GM19455 (cell line): Measurements from ENCODE around the gene MNS1.
A peak's percentile ranks its signal among the peaks of the same experiment; 100 is the strongest.
"Not testable (repeated sequence)": the region's sequence is repeated elsewhere in the genome, so short reads cannot be mapped to it uniquely, and the experiment has no call there.

Experiments used
- ATAC-seq: cut with Tn5 transposase; IDR thresholded peaks from one replicate; pipeline ENCODE4 v1.9.1; 2021; ENCODE audit not compliant: unreplicated experiment

MNS1 gene, protein sequence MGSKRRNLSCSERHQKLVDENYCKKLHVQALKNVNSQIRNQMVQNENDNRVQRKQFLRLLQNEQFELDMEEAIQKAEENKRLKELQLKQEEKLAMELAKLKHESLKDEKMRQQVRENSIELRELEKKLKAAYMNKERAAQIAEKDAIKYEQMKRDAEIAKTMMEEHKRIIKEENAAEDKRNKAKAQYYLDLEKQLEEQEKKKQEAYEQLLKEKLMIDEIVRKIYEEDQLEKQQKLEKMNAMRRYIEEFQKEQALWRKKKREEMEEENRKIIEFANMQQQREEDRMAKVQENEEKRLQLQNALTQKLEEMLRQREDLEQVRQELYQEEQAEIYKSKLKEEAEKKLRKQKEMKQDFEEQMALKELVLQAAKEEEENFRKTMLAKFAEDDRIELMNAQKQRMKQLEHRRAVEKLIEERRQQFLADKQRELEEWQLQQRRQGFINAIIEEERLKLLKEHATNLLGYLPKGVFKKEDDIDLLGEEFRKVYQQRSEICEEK

DNA sequence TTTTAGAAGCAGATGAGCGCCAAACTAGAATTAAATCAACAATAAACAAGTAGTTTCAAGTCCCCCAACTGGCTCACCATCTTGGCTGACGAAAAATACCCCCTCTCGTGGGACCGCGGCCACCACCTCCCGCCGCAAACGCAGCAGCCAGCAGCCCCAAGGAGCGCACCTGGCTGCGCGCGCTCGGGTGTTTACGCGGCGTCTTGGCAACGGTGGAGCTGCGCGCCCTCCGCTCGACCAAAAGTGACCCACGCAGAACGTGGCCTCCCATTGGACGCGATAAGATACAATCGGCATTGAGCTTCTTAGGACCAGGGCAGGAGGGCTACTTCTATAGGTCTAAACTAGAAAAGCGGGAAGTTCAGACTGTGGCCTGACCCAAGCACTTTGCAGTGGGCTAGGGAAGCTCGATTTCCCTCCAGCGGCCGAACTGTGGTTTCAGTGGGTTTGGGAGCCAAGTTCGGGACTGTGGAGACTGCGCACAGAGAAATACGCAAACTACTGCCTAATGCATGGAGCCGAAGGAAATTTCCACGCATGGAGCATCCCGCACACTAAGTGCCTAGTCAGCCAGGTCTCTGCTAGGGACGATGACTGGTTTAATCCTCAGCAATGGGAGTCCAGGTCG lies at the start of gene MNS1:
Gene MNS1, minus strand, starts transcription at position 245 of the 628 bp plus-strand sequence. Its CDS starts 165 bp downstream, at position 80.
- ATAC-seq, result peak; percentile 99

GRCh38 chr15:56496635-56497034 lies 31.7 kb upstream of the MNS1 start:
- peak; percentile 81 for ATAC-seq

GRCh38 chr15:56495533-56495932 lies 30.6 kb upstream of the MNS1 start:
- ATAC-seq, result no peak

DNA sequence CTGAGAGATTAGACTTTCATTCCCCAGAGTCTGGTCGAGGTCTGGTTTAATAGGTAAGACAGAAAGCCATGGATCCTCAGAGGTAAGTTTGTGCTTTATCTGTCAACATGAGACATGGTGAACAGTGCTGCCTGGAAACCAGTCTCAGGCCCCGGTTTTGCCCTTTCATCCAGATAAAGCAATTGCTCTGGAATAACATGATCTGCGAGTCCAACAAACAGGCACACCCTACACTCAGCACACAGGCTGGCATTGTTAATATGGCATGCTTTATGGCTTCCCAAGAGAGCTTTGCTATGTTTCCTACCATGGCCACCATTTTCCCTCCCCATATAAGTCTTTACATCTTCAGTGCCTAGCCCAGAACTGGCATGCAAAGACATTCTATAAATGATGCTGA lies 30.1 kb upstream of the MNS1 start:
- no peak for ATAC-seq

GRCh38 chr15:56492791-56493555 lies 28.0 kb upstream of the MNS1 start:
- no peak for ATAC-seq

DNA sequence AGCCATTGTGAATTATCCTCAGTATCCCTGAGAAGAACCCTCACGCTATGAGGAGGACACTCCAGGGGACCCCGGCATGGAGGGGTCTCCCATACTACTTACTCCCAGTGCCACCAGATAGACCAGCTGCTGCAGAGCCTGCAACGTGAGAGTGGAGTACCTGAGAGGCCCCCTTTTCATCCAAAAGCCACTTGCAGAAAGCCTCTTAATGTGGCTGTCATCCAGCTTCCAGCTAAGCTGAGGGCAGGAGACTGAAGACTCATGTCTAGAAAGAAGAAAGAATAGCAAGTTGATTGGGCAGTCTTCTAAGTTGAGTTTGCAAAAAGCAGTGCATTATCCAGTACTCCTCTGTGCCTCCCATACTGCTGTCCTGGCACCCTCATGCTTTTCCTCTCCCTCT lies 27.3 kb upstream of the MNS1 start:
- ATAC-seq, result no peak

- no peak for ATAC-seq
Measured at GRCh38 chr15:56491110-56491722, 26.3 kb upstream of the MNS1 start.

GRCh38 chr15:56490461-56490860 lies 25.5 kb upstream of the MNS1 start:
- no peak for ATAC-seq

GRCh38 chr15:56486206-56486605 lies 21.3 kb upstream of the MNS1 start:
- ATAC-seq, result not testable (repeated sequence)

- not testable (repeated sequence) for ATAC-seq
Measured at GRCh38 chr15:56485426-56485825, 20.5 kb upstream of the MNS1 start.

DNA sequence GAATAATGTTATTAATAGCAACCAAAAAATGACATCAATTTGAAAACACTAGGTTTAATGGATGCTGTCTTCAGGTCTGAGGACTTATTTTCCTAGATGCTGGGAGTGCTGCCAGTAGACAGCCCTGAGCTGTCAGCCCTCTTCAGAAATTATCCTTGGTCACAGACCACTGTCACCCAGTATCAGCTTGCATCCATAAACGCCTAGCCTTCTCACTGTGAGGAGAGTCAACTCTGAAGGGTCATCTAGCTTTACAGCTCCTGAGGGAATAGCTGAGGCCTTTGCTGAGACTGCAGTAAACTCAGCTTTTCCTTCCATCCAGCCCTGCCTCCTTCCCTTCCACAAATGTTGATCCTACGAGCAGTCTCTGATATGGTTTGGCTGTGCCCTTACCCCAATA lies 19.4 kb upstream of the MNS1 start:
- ATAC-seq, result no peak

DNA sequence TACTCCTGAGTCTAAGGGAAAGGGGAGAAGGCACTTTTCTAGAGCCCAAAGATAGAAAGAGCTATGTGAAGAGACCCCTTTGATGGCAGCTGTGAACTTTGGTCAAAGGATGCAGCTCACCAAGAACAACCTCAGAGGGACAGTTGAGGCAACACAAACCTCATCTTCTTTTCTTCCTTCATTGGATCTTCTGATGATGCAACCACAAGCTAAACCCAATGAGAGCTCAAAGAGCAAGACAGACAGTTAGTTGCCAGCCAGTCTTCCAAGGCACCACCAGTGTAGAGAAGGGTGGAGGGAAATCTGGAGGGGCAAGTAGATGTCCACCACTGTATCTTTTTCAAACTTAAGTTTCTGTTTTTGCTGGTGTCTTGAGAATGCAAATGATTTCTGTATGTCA lies 10.4 kb upstream of the MNS1 start:
- ATAC-seq, result no peak

DNA sequence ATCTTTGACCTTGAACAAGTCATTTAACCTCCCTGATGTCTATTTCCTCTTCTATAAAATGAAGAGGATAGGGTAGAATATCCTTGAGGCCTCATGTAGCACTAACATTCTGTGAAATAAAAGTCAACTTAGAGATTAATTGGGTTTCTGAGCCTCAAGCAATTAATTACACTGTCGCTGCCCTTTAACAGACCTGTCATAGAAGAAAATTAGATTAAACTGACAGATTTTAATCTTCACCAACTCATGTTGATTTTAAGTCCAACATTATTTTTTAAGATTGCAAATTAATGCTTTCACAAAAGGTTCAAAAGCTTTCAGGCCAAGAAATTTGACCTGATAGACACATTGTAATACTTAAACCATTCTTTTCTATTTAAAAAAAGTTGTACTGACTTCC lies 8.1 kb upstream of the MNS1 start:
- no peak for ATAC-seq

- ATAC-seq, result no peak
Measured at GRCh38 chr15:56472278-56472677, 7.3 kb upstream of the MNS1 start.

DNA sequence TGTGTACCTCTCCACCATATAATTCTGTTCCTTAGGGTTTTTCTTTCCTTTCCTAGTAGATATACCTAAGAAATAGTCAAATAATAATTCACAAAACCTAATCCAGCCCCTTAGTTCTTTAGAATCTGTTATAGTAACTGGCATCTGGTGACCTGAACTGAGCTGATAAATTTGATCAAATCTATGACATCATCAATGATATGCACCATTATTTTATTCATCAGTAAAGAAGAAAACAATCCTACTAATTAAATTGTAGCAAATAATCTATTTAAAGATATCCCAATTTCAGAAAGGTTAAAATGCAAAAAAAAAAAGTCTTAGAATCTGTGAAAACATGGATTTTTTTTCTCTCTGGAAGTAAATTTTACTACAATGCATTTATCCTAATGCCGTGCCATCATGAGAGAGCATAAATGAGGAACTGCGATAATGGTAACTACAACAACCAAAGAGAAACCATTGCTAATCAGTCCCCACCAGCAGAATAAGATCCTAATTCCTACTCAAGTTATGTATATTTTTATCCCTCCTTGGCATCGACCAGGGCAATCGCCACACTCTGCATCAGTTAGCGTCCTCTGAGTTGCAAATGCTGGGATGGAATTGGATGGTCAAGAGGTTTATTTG lies 6.6 kb upstream of the MNS1 start:
- ATAC-seq, result no peak

GRCh38 chr15:56469483-56469882 lies 4.5 kb upstream of the MNS1 start:
- ATAC-seq, result no peak

DNA sequence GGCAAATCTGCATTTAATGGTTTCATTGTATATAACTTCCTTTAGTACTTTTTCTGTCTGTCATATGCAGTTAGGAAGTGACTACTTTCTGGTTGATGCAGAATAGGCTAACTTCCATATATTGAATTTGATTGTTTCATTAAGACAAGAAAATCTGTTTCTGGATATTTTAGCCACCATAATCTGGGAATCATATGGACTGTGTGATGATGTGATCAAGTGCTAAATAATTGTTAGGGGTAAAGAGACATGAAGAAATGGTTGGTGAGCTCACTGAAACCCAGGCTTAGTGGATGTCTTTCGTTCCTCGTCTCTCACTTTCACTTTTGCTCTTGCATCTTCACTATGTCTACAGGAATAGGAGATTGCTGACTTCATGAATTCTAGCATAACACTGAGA lies 3.5 kb upstream of the MNS1 start:
- peak; percentile 43 for ATAC-seq

DNA sequence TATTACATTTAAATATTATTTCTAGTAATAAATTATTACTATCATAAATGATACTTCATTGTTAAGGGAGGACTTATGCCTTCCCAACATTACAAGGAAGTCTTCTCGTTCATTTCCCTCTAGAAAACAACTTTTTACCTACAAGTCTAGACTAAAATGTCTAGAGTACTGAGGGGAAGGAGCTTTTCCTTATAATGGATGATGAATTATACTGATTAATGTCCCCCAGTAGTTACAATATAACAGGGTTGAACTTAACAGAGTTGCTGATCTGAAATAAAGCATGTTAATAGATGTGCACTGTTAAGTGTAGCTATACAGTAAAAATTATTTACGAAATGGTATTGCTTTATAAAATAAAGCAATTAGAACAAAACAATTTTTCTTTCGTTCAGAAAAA lies 2.7 kb upstream of the MNS1 start:
- no peak for ATAC-seq

- no peak for ATAC-seq
Measured at GRCh38 chr15:56460947-56461346, 4.0 kb downstream of the MNS1 start.

- ATAC-seq, result no peak
Measured at GRCh38 chr15:56460071-56460470, 4.9 kb downstream of the MNS1 start.

GRCh38 chr15:56459096-56459495 lies 5.8 kb downstream of the MNS1 start:
- ATAC-seq, result no peak
